Stimulated activated CD8-positive, alpha-beta memory T cell treated with anti-CD3 and anti-CD28 coated beads, Interleukin-4, amount 100 ng/mL, for 4 hours (primary cell): ENCODE results near the gene ZNF444.
"Not testable (repeated sequence)": the region's sequence is repeated elsewhere in the genome, so short reads cannot be mapped to it uniquely, and the experiment has no call there.

Experiments
- DNase-seq, 2 donors: peaks; one replicate each; pipeline ENCODE4 v3.0.0-alpha.2; 2020; ENCODE audit warnings: low read depth in 2 of 2, low spot score in 1 of 2

ZNF444 gene

GRCh38 chr19:56175861-56176307, 34.8 kb downstream of the ZNF444 start, which contains the start of gene GALP:
GALP (plus strand) TSS chr19:56176008; CDS start chr19:56177109, 1,101 bp downstream.
- not testable (repeated sequence) for DNase-seq

GRCh38 chr19:56176310-56176709, 35.2 kb downstream of the ZNF444 start:
- not testable (repeated sequence) for DNase-seq

- DNase-seq = no peak
These were observed 35.8 kb downstream of the ZNF444 start for GRCh38 chr19:56176881-56177280.

GRCh38 chr19:56177564-56178243, 36.6 kb downstream of the ZNF444 start:
- DNase-seq = no peak

- DNase-seq = no peak
These were observed 48.7 kb downstream of the ZNF444 start for GRCh38 chr19:56189785-56190184.

GRCh38 chr19:56191115-56191514, 50.0 kb downstream of the ZNF444 start:
- no peak for DNase-seq

- no peak for DNase-seq
These were observed 50.6 kb downstream of the ZNF444 start for GRCh38 chr19:56191711-56192110.

GRCh38 chr19:56193981-56194640, 53.0 kb downstream of the ZNF444 start:
- DNase-seq = no peak

- not testable (repeated sequence) for DNase-seq
These were observed 56.6 kb downstream of the ZNF444 start, which contains the start of gene ZSCAN5B for GRCh38 chr19:56197646-56198045. ZSCAN5B (minus strand) TSS chr19:56197783; CDS start chr19:56193052, 4,731 bp downstream.

- no peak for DNase-seq
These were observed 58.6 kb downstream of the ZNF444 start for GRCh38 chr19:56199687-56200086.

- no peak for DNase-seq
These were observed 60.9 kb downstream of the ZNF444 start, which contains the start of gene ZSCAN5C for GRCh38 chr19:56201973-56202372. ZSCAN5C (plus strand) TSS chr19:56202273; CDS start chr19:56205914, 3,641 bp downstream.

- not testable (repeated sequence) for DNase-seq
These were observed 66.5 kb downstream of the ZNF444 start for GRCh38 chr19:56207581-56207980.

GRCh38 chr19:56209091-56209490, 68.0 kb downstream of the ZNF444 start:
- DNase-seq = no peak

- not testable (repeated sequence) for DNase-seq
These were observed 68.9 kb downstream of the ZNF444 start for GRCh38 chr19:56210036-56210435.
